ENCODE measurements around the gene NLGN3.
A peak's percentile ranks its signal among the peaks of the same experiment; 100 is the strongest.

Gene NLGN3

GRCh38 chrX:71111921-71112431, 32.7 kb upstream of the NLGN3 start:
- TF ChIP-seq CTCF (IDR thresholded peaks at IDR 0.05), result no peak
- Histone ChIP-seq H3K4me1 (no peaks in the 10 kb centered on the region), H3K27ac (no peak overlapping the region), H3K79me2 (no peaks in the 10 kb centered on the region), H3K27me3 (ENCODE audit: control insufficient read depth, insufficient read depth, low read length) (no peaks in the 10 kb centered on the region), H3K4me2 (ENCODE audit: low read length) (no peak overlapping the region), H3K36me3 (ENCODE audit: control insufficient read depth, insufficient read depth, low read length) (no peaks in the 10 kb centered on the region), H3K9me3 (ENCODE audit: control insufficient read depth, low read length) (no peaks in the 10 kb centered on the region), H2AFZ (no peak overlapping the region), H3K4me3 (ENCODE audit: low read depth, low read length) (no peak overlapping the region), H3K9ac (no peak overlapping the region)

GRCh38 chrX:71117358-71117757, 27.3 kb upstream of the NLGN3 start:
- no peak overlapping the region for H3K4me3 ChIP-seq (ENCODE audit: low read depth, low read length)
- no peak overlapping the region for H3K9ac ChIP-seq
- H3K27ac ChIP-seq, result no peak overlapping the region
- H2AFZ ChIP-seq, result no peak overlapping the region
- no peaks in the 10 kb centered on the region for H3K9me3 ChIP-seq (ENCODE audit: control insufficient read depth, low read length)
- no peak for TF ChIP-seq CTCF (IDR thresholded peaks at IDR 0.05)
- H3K79me2 ChIP-seq, result no peaks in the 10 kb centered on the region
- H3K27me3 ChIP-seq (ENCODE audit: control insufficient read depth, insufficient read depth, low read length), result no peaks in the 10 kb centered on the region
- H3K36me3 ChIP-seq (ENCODE audit: control insufficient read depth, insufficient read depth, low read length), result no peaks in the 10 kb centered on the region
- H3K4me1 ChIP-seq, result no peaks in the 10 kb centered on the region
- no peak overlapping the region for H3K4me2 ChIP-seq (ENCODE audit: low read length)

GRCh38 chrX:71118032-71118984, 26.3 kb upstream of the NLGN3 start, which contains the start of gene MED12:
Gene MED12, plus strand, starts transcription at chrX:71118596. Its CDS starts 159 bp downstream, at chrX:71118755.
- Histone ChIP-seq H3K9me3 (ENCODE audit: control insufficient read depth, low read length) (no peaks in the 10 kb centered on the region), H3K36me3 (ENCODE audit: control insufficient read depth, insufficient read depth, low read length) (no peaks in the 10 kb centered on the region), H3K27ac (peak within 1 kb of the TSS; percentile 80)

GRCh38 chrX:71118985-71119535, 25.6 kb upstream of the NLGN3 start:
- TF ChIP-seq CTCF (IDR thresholded peaks at IDR 0.05), result no peak
- no peaks in the 10 kb centered on the region for H3K9me3 ChIP-seq (ENCODE audit: control insufficient read depth, low read length)
- H3K9ac ChIP-seq, result peak overlapping the region; percentile 95
- no peaks in the 10 kb centered on the region for H3K4me1 ChIP-seq
- H2AFZ ChIP-seq, result peak overlapping the region; percentile 91
- no peaks in the 10 kb centered on the region for H3K27me3 ChIP-seq (ENCODE audit: control insufficient read depth, insufficient read depth, low read length)
- no peaks in the 10 kb centered on the region for H3K36me3 ChIP-seq (ENCODE audit: control insufficient read depth, insufficient read depth, low read length)
- H3K4me3 ChIP-seq (ENCODE audit: low read depth, low read length), result peak overlapping the region; percentile 76
- H3K79me2 ChIP-seq, result no peaks in the 10 kb centered on the region
- H3K4me2 ChIP-seq (ENCODE audit: low read length), result peak overlapping the region; percentile 66
- peak overlapping the region; percentile 80 for H3K27ac ChIP-seq

More at GRCh38 chrX:71118032-71118984, 26.3 kb upstream of the NLGN3 start, which contains the start of gene MED12:
- no peaks in the 10 kb centered on the region for H3K27me3 ChIP-seq (ENCODE audit: control insufficient read depth, insufficient read depth, low read length)
- H3K9ac ChIP-seq, result peak within 1 kb of the TSS; percentile 95
- H3K4me2 ChIP-seq (ENCODE audit: low read length), result peak within 1 kb of the TSS; percentile 66
- H3K79me2 ChIP-seq, result no peaks in the 10 kb centered on the region
- peak within 1 kb of the TSS; percentile 91 for H2AFZ ChIP-seq
- H3K4me3 ChIP-seq (ENCODE audit: low read depth, low read length), result peak within 1 kb of the TSS; percentile 76
- TF ChIP-seq CTCF (IDR thresholded peaks at IDR 0.05), result no peak
- no peaks in the 10 kb centered on the region for H3K4me1 ChIP-seq

Measured in parathyroid adenoma (tissue), 2 donors.